Measurements from ENCODE around the gene GP1BB.

The GP1BB gene

GRCh38 chr22:19764636-19765476 lies 41.5 kb downstream of the GP1BB start:
- no peak overlapping the region for H3K27ac Mint-ChIP-seq
- H3K9me3 Mint-ChIP-seq, result no peaks in the 10 kb centered on the region
- H3K4me3 Mint-ChIP-seq, result peak overlapping the region; percentile 19
- H3K4me1 Mint-ChIP-seq (ENCODE audit: low read depth), result peaks cover 12% of the 10 kb centered on the region
- peaks cover 65% of the 10 kb centered on the region for H3K27me3 Mint-ChIP-seq
- H3K36me3 Mint-ChIP-seq (ENCODE audit: low read depth), result peaks cover 2% of the 10 kb centered on the region

- Mint-ChIP-seq H3K27me3 (peaks cover 63% of the 10 kb centered on the region), H3K4me3 (peak overlapping the region; percentile 58), H3K27ac (no peak overlapping the region)
Observed at GRCh38 chr22:19765477-19766239, 42.3 kb downstream of the GP1BB start.

GRCh38 chr22:19766240-19766510 lies 42.8 kb downstream of the GP1BB start:
- H3K27me3 Mint-ChIP-seq, result peaks cover 64% of the 10 kb centered on the region
- no peaks in the 10 kb centered on the region for H3K9me3 Mint-ChIP-seq
- no peak overlapping the region for H3K4me3 Mint-ChIP-seq
- H3K36me3 Mint-ChIP-seq (ENCODE audit: low read depth), result no peaks in the 10 kb centered on the region
- H3K27ac Mint-ChIP-seq, result no peak overlapping the region
- H3K4me1 Mint-ChIP-seq (ENCODE audit: low read depth), result peaks cover 6% of the 10 kb centered on the region

More at GRCh38 chr22:19765477-19766239, 42.3 kb downstream of the GP1BB start:
- no peaks in the 10 kb centered on the region for H3K9me3 Mint-ChIP-seq
- peaks cover 6% of the 10 kb centered on the region for H3K4me1 Mint-ChIP-seq (ENCODE audit: low read depth)
- no peaks in the 10 kb centered on the region for H3K36me3 Mint-ChIP-seq (ENCODE audit: low read depth)

- Mint-ChIP-seq H3K4me1 (ENCODE audit: low read depth) (peaks cover 3% of the 10 kb centered on the region), H3K27ac (no peak overlapping the region), H3K4me3 (peak overlapping the region; percentile 13)
Observed at GRCh38 chr22:19766511-19767426, 43.4 kb downstream of the GP1BB start.

GRCh38 chr22:19767427-19768341 lies 44.3 kb downstream of the GP1BB start:
- no peak overlapping the region for H3K27ac Mint-ChIP-seq
- no peaks in the 10 kb centered on the region for H3K9me3 Mint-ChIP-seq
- peak overlapping the region; percentile 13 for H3K4me3 Mint-ChIP-seq
- no peaks in the 10 kb centered on the region for H3K36me3 Mint-ChIP-seq (ENCODE audit: low read depth)
- peaks cover 3% of the 10 kb centered on the region for H3K4me1 Mint-ChIP-seq (ENCODE audit: low read depth)
- peaks cover 67% of the 10 kb centered on the region for H3K27me3 Mint-ChIP-seq

More at GRCh38 chr22:19766511-19767426, 43.4 kb downstream of the GP1BB start:
- Mint-ChIP-seq H3K36me3 (ENCODE audit: low read depth) (no peaks in the 10 kb centered on the region), H3K27me3 (peaks cover 66% of the 10 kb centered on the region), H3K9me3 (no peaks in the 10 kb centered on the region)

GRCh38 chr22:19769393-19769715 lies 46.0 kb downstream of the GP1BB start:
- peaks cover 67% of the 10 kb centered on the region for H3K27me3 Mint-ChIP-seq
- H3K27ac Mint-ChIP-seq, result no peak overlapping the region
- no peak overlapping the region for H3K4me3 Mint-ChIP-seq

GRCh38 chr22:19770349-19771220 lies 47.2 kb downstream of the GP1BB start:
- peaks cover 59% of the 10 kb centered on the region for H3K27me3 Mint-ChIP-seq
- no peaks in the 10 kb centered on the region for H3K9me3 Mint-ChIP-seq
- no peak overlapping the region for H3K4me3 Mint-ChIP-seq
- peaks cover 3% of the 10 kb centered on the region for H3K4me1 Mint-ChIP-seq (ENCODE audit: low read depth)
- H3K36me3 Mint-ChIP-seq (ENCODE audit: low read depth), result no peaks in the 10 kb centered on the region
- H3K27ac Mint-ChIP-seq, result no peak overlapping the region

More at GRCh38 chr22:19769393-19769715, 46.0 kb downstream of the GP1BB start:
- Mint-ChIP-seq H3K9me3 (no peaks in the 10 kb centered on the region), H3K36me3 (ENCODE audit: low read depth) (no peaks in the 10 kb centered on the region), H3K4me1 (ENCODE audit: low read depth) (peaks cover 3% of the 10 kb centered on the region)

- peaks cover 58% of the 10 kb centered on the region for H3K27me3 Mint-ChIP-seq
- H3K27ac Mint-ChIP-seq, result no peak overlapping the region
- H3K4me3 Mint-ChIP-seq, result no peak overlapping the region
- H3K4me1 Mint-ChIP-seq (ENCODE audit: low read depth), result peaks cover 5% of the 10 kb centered on the region
- no peaks in the 10 kb centered on the region for H3K9me3 Mint-ChIP-seq
- H3K36me3 Mint-ChIP-seq (ENCODE audit: low read depth), result no peaks in the 10 kb centered on the region
Observed at GRCh38 chr22:19772422-19772672, 49.0 kb downstream of the GP1BB start.

GRCh38 chr22:19772673-19773469 lies 49.5 kb downstream of the GP1BB start:
- Mint-ChIP-seq H3K36me3 (ENCODE audit: low read depth) (no peaks in the 10 kb centered on the region), H3K4me1 (ENCODE audit: low read depth) (peaks cover 5% of the 10 kb centered on the region), H3K4me3 (no peak overlapping the region), H3K9me3 (no peaks in the 10 kb centered on the region), H3K27me3 (peaks cover 53% of the 10 kb centered on the region), H3K27ac (no peak overlapping the region)

GRCh38 chr22:19773470-19774040 lies 50.2 kb downstream of the GP1BB start:
- peaks cover 5% of the 10 kb centered on the region for H3K4me1 Mint-ChIP-seq (ENCODE audit: low read depth)
- peaks cover 50% of the 10 kb centered on the region for H3K27me3 Mint-ChIP-seq
- no peak overlapping the region for H3K27ac Mint-ChIP-seq
- H3K9me3 Mint-ChIP-seq, result no peaks in the 10 kb centered on the region
- H3K4me3 Mint-ChIP-seq, result no peak overlapping the region
- no peaks in the 10 kb centered on the region for H3K36me3 Mint-ChIP-seq (ENCODE audit: low read depth)
